HG02885 (cell line): ENCODE measurements around the gene CRACDL.

Source experiments
- ATAC-seq: cut with Tn5 transposase; IDR thresholded peaks from one replicate; pipeline ENCODE4 v1.9.1; 2021; ENCODE audit warnings: mild to moderate bottlenecking; ENCODE audit not compliant: unreplicated experiment, poor library complexity

CRACDL gene

DNA sequence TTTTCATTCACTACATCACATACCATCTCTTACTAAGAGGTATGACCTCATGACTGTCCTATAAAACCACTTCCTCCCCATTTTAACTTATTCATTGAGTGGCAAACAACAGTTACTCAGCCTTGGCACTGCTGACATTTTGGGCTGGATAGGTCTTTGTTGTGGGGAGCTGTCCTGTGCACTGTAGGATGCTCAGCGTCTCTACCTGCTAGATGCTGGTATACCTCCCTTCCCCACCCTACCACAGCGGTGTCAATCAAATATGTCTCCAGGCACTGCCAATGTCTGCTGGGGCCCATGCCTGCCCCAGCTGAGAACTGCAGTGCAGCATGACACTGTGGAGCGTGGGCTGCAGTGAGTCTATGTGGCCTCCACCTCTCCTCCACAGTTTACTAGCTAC is 128.8 kb downstream of the CRACDL start:
- no peak for ATAC-seq

DNA sequence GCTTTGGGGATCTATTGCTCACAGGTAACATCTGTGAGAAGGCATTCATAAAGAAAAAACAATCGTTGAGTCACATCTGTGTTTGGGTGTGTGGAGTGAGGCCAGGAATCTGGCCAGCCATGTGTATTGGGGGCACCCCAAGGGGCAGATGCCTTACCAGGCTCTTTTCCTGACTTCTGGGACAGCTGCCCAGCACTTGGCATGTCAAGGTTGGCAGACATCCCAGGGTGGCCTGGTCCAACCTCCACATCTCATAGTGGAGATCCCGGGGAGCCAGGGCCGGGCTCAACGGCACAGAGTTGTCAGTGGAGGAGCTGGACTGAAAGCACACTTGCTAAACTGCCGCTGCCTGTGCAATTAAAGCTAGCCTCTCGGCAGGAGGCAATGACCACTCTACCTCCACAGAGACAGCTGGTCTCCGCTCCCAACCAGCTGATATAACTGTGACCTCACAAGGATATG is 129.8 kb downstream of the CRACDL start:
- no peak for ATAC-seq

DNA sequence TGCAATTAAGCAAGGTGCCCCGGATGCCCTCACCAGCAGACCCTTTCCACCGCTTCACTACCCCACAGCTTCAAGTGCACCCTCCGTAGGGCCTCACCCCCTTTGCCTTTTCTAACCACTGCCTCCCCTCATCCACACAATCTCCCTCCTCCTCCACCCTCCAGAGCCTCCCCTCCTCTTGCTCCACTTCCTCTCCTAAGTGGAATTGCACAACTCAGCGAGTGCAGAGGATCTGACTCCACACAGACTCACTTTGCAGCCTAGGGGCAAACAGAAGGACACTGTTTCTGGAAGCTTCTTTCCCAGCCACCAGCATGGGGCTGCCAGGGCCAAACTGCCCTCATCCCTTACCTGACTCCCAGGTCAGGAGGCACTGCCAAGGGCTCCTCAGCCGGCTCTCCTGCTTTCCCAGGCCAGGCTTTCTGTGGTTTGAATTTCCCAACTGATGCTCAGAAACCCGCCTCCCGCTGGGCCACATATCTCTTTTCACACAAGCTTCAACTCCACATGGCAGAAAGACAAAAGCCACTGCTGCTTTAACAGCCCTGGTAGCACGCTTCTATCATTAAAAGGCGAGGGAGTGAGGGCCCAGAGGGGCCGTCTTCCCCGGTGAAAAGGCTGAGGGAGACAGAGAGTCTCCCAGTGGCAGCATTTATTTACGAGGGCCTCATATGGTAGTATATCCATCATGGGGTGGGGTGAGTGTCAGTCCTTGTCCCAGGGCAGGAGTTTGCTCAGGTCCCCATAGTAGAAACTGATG is 130.4 kb downstream of the CRACDL start:
- ATAC-seq: no peak

DNA sequence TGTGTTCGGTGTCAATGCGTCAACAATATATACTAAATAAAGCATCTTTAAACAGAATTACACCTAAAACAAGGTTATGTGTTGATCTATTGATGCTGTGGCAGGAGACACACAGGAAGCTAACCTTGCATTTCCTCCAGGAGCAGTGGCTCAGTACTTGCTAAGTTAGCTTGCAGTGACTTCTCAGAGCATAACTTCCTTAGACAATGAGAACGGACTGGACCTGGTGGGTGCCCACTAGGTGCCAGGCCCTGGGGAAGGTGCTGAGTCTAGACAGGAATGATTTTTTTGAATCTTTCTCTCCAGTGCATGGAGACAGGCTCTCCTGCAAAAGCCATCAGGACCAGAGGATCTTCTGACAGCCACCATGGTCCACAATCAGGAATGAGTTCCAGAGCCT is 131.3 kb downstream of the CRACDL start:
- ATAC-seq: no peak

DNA sequence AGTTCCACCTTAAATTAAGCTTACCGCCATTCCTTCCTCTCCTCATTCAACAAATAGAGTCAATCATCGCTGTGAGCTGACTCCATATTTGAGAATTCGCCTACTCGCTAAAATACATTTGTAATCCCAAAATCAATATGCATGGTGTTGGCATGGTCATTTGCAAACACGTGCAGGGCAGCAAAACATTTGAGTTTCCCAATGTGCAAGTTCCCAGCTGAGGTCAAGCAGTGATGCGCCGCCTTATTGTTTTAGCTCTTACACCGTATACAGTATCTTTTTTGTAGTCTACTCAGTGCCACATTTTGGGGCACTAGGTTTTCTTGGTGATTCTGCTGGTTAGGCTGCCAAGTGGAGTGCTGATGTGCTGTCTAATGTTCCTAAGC is 131.8 kb downstream of the CRACDL start:
- ATAC-seq: no peak

DNA sequence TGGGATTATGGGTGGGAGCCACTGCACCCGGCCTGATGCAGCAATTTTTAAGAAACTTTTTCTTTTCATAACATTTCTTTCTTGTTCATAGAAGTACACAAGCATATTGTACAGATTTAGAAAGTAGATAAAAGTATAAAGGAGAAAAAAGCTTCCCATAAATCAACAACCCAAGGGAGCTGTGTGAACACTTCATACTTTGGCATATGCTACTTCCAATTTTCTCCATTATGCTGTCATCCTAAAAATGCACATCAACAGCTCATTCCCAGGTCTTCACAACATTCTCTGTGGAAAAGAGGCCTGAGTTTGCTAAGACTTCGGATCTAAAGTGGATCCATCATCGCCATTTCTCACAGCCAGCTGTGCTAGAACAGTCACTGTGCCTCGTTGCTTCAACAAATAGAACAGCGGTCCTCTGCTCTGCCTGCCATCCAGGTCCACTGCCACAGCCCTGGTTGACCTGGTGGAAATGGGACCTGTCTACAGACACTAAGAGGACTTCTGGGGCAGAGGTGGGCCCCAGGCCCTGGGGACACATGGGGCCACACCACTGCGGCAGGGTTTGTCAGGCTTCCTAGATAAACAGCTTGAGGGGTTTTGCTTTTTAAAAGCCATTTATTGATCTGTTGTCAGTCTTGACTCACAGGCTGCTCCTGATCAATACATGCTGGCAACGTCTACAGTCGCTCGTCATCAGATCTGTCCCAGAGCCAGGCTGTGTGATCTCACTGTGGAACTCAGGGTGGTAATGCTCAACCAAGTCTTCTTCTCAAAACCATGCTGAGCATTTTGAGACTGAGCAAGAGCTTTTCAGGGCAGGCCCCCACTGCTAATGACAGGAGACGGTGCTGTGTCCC is 132.4 kb downstream of the CRACDL start:
- ATAC-seq: no peak

DNA sequence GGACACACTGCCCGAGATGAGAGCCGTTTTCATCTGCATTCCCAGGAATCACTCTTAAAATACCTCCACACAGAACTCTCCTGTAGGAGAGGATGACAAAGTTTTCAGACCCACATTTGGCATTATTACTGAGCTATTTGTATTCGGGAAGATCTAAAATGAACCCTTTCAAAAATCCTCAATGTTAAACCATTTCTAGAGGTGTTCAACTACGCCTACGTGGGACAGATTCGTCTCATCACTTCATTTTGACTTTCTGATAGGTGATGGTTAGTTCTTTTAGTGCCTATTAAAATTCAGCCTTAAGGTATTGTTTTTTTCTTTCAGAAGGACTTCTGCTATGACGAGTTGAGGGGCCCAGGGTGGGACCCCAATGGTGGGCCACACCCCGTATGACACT is 133.7 kb downstream of the CRACDL start:
- ATAC-seq: no peak

DNA sequence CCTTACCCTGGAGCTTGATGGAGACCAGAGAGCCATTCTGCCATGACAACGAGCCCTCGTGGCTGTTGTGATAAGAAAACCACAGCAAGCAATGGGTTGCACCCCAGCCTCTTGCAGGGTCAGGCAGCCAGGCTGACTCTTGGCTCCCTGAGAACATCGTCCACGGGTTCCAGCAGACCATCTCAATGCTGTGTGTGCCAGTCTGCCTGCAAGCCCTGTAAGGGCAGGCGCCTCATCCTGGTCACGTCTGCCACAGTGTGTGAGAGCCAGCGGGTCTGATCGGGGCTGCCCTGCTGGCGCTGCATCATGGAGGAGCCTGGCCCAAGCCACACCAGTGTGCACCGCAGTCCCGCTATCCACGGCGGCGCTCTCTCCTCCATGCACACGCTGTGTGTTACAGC is 134.1 kb downstream of the CRACDL start:
- ATAC-seq: no peak

DNA sequence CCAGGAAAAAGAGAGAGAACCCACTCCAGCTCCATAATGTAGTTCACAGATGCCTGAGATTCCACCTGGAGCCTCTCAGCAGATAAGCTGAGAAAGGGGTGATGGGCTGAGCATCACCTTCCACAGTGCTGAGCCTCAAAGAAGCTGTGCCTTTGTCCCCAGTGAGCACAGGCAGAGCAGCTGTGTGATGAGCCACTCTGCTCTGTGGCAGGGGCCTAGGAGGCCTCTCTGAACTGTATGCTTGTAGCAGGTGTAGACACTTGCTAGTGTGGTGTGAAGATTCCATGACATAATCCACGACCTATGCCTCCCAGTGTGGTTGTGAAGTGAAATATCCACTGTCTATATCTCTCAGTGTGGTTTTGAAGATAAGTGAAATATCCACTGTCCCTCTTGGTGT is 134.7 kb downstream of the CRACDL start:
- no peak for ATAC-seq

DNA sequence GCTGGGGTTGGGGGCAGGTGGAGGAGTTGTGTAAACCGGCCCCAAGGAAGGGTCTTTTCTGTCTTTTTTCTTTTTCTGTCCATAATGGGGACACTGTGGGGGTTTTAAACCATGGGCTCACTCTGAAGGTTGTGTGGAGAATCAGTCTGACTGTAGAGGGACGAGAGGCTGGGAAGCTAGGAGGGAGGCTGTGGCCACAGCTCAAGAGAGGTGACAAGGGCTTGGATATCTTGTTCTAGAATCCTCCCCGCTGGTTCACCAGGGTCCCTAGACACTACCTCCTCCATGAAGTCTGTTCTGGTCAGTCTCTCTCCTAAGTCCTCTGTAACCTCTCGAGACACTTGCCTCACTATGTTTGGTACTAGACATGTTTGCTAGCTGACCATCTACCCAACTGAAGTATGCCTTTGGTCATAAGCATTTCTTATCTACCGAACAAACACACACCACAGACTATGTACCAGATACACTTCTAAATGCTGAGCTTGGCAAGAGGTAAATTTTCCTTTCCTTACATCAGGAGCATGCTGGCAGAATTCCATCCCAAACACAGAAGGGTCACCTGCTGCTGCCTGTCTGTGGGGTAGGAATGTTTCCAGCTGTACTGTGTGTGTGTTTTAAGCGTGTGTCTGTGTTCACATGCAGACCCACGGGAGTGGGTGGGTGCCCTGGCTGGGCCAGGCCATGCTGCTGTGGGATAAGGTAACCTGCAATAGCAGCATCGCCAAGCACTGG is 135.5 kb downstream of the CRACDL start:
- ATAC-seq: no peak

DNA sequence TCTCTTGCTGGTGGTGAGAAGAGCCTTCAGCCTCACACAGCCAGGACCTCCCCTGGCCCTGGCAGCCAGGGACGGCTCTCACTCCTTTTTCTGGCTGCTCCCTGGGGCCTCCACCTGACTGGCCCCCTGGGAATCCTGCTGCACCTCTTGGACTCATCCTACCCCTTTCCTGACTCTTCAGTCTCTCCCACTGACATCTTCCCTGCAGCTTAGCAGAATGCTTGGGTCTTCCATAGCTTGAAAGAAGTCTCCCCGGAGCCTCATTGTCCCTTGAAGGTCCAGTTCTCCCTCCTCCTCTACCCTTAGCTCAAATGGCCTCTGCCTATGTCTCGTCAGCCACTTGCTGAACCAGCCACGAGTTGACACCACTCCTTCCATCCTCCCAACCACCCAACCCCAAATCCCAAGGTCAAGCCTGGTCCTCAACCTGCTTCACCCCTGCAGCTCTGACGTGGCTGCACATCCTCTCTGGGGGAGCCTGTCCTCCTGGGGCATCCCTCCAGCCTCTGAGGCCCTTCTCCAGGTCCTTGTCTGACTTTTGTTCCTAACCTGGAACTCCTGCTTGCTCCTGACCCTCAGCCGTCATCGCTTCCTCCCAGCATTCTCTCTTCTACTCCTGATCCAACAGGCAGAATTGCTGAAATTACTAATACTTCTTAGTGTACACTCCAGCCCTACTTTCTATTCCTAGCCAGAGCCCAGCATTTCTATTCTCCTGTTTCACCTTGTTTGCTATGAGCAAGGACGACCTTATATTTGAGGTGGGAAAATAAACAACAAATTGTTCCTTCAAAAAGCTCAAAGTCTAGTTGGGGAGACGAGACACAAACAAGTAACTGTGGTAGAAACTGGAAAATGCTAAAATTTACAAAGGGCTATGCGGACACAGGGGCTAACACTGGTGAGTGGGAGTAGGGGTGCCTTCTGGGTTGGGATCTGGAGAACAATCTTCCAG is 136.4 kb downstream of the CRACDL start:
- ATAC-seq: no peak

DNA sequence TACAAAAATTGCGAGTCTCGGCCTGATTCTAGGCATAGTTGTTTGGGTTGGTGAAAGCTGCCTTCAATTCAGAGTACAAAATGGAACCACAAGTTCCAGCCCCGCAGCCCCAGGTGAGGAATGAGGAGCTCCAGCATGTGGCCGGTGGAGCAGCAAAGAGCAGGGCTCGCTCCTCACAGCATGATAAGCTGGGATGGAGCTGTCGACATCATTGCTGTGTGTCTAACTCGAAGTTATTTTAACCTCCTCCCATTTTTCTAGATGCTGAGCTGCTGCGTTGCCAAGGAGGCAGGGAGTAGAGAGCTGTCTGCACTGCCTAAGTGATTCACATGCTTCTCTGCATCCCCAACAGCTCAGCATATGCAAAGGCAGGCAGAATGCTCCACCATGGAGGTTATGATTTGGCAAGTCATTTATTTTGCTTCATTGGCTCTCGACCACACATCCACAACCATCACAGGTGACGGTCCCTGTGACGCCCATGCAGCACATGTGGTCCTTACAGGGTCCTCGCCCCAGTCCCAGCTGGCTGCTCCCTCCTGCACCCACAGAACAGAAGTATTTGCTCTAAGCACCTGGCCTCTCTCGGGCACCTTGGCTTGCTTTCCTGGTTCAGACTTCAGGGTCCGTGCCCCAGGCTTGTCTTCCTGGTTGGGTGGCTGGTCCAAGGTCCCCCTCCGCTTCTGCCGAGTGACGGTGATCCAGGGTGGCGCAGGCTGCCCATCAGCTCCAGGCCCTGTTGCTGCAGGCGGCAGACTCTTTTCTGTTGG is 139.1 kb downstream of the CRACDL start:
- ATAC-seq: no peak

DNA sequence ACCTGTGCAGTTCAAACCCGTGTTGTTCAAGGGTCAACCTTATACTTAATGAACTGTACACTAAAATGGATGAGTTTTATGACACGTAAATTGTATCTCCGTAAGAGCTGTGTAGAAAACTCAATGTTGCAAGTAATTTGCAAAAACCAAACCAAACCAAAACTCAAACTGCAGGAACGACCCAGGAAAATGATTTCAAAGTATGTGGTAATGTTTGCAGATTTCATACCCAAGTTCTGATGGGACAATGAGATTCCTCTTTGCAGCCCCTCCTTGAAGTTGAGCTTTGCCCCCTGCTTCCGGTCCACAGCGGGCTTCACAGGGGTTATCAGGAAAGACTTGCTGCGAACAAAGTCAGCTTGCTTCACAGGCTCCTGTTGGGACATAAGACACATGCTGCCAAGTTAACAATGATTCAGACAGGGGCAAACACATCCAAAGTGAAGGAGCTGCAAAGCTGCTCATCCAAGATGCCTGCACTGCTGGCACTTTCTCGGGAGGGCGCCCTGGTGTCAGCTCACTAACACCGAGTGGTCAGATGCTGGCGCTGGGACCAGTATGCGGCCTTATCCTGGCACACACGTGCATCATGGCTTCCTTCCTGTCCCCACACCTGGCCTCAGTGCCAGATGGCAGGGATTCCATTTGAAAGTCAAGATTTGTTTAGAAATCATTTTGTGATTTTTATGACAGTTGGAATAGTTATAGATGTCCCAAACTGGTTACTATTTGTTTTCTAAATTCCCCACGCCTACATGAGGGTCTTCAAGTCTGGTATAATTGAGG is 139.9 kb downstream of the CRACDL start:
- no peak for ATAC-seq

DNA sequence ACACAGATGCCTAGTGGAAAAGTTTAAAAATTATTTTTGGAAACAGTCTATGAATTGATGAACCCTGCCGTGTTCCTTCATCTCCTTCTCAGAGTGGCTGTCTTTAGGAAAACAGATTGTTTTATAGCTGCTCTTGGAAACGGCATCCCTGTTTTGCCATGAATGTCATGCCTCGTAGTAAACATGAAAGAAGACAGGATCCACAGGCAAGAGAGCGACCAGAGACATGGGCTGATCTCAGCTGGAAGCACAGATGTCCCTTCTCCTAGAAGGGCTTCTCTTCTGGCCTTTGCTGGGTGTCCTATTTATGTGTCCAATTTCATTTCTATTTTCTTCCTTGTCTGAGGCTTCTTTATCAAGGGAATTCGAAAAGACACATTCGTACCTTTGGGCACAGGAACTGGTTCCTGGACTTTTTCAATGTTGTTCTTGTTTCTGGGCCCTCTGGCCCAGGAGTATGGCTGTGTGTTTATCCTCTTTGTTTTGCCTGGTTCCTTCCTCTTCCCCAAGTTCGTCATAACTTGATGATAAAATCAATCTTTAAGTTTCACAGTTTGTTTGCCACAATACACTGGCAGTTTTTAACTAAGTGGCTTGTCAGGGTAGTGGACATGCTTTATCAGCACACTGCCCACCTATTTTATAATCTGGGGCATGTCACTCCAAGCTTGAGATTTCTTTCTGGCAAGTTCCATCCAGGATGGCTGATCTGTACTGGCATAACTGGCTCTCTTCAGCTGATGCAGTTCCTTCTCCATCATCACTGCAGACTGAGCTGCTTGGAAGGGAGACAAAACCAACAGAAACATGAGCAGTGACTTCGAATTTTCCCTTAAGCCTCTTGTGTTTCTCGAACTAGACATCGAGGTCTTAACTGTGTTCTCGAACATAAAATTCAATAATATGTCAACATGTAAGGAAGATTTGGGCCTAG is 141.9 kb downstream of the CRACDL start:
- ATAC-seq: no peak

DNA sequence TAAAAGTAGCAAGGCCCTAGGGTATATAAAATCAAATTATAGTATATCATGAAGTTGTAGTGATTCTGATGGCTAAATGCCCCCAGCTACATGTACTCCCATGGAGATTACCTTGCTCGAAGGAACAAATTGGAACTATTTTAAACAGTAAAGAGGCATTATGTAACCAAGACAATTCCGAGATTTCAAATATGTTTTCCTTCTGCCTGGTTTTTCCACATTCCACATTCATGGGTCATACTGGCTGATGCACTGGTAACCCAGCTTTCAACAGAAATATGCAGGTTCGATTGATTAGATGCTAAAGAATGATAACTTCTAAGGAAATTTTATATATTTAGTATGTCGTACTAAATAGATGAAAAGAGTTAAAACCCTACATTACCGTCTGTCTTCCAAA is 142.8 kb downstream of the CRACDL start:
- no peak for ATAC-seq

DNA sequence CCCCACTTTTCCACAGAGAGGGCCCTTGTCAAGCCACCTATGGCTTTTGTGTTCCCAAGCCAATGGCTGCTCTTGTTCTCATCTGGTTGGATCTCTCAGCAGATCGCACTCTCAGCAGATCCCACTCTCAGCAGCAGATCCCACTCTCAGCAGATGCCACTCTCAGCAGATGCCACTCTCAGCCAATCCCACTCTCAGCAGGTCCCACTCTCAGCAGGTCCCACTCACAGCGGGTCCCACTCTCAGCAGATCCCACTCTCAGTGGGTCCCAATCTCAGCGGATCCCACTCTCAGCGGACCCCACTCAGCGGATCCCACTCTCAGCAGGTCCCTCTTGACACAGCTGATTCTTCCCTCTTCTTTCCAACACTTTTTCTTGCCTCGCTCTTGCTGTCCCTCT is 145.8 kb downstream of the CRACDL start:
- no peak for ATAC-seq

DNA sequence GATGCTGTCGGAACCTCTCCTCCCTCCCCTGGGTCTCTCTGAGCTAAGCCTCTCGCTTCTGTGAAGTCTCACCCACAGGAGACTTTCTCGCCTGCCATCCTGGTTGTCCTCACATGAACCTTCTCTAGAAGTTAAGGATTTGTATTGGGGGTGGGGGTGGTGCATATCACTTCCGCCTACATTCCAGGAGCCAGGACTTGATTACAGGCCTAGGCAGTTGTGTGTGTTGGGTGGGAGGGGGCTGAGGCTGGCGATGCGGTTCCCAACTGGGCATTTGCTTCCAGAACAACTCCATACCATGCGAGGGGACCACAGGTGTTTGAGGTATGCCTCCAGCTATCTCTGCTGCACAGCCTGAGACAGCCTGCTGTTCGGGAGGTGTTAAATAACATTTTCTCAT is 148.3 kb downstream of the CRACDL start:
- no peak for ATAC-seq
